Mesodermal cell (in vitro differentiated cells): Measurements from ENCODE around the gene NDUFS1.
"Not testable (repeated sequence)": the region's sequence is repeated elsewhere in the genome, so short reads cannot be mapped to it uniquely, and the experiment has no call there.

Experiments used
- H3K27ac ChIP-seq: 2 replicates; pipeline ENCODE4 v1.7.0; 2013; ENCODE audit warnings: mild to moderate bottlenecking, low read depth, low read length, moderate library complexity; ENCODE audit not compliant: severe bottlenecking
- H3K36me3 ChIP-seq: 2 replicates; pipeline ENCODE4 v1.7.1; 2013; ENCODE audit warnings: mild to moderate bottlenecking, low read length, moderate library complexity; ENCODE audit not compliant: control insufficient read depth, insufficient read depth
- H3K4me1 ChIP-seq: one replicate; pipeline ENCODE4 v1.7.1; 2013; ENCODE audit warnings: mild to moderate bottlenecking, low read length; ENCODE audit not compliant: insufficient read depth, control insufficient read depth, poor library complexity, severe bottlenecking
- H3K4me3 ChIP-seq: 2 replicates; pipeline ENCODE4 v1.7.0; 2013; ENCODE audit warnings: low read length, control low read depth, mild to moderate bottlenecking; ENCODE audit not compliant: insufficient read depth, poor library complexity, severe bottlenecking; ENCODE audit errors: extremely low read depth
- H3K9me3 ChIP-seq: 2 replicates; pipeline ENCODE4 v1.7.1; 2013; ENCODE audit warnings: mild to moderate bottlenecking, low read length, moderate library complexity; ENCODE audit not compliant: control insufficient read depth
- WGBS, 2 experiments: methylation state at CpG; one replicate each; pipeline ENCODE4 v1.1.5; 2013; ENCODE audit warnings: missing lambda C conversion rate in 2 of 2; ENCODE audit not compliant: insufficient coverage in 2 of 2; 5-methylcytosine and 5-hydroxymethylcytosine counted together

Gene NDUFS1

DNA sequence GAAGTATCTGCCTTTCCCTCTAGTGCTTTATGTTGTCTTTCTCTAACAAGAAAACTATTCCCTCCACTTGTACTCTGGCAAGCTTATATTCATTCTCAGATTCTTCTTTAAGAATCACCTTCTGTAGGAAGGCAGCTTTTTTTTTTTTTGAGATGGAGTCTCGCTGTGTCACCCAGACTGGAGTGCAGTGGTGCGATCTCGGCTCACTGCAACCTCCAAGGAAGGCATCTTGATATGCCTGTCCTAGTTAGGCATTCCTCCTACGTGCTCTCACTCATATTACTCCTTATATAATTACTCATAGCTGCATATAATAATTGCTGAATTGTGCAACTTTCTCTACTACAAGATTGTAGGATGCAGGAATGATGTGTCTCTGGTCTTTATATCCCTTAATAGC lies 15.8 kb downstream of the NDUFS1 start:
- peaks cover 82% of the 10 kb centered on the region for H3K36me3 ChIP-seq
- 100% methylated on average over 3 of the region's 4 CpGs; no CpG with 5 or more reads in 1 of the 2 experiments for WGBS, 2 experiments

GRCh38 chr2:206127656-206128055 lies 31.6 kb downstream of the NDUFS1 start:
- peaks cover 85% of the 10 kb centered on the region for H3K36me3 ChIP-seq
- no peaks in the 10 kb centered on the region for H3K9me3 ChIP-seq
- no peaks in the 10 kb centered on the region for H3K4me1 ChIP-seq
- no peak overlapping the region for H3K4me3 ChIP-seq
- no peak overlapping the region for H3K27ac ChIP-seq

More for the DNA sequence above, 15.8 kb downstream of the NDUFS1 start:
- H3K27ac ChIP-seq = no peak overlapping the region
- H3K9me3 ChIP-seq = no peaks in the 10 kb centered on the region
- H3K4me3 ChIP-seq = no peak overlapping the region
- no peaks in the 10 kb centered on the region for H3K4me1 ChIP-seq

DNA sequence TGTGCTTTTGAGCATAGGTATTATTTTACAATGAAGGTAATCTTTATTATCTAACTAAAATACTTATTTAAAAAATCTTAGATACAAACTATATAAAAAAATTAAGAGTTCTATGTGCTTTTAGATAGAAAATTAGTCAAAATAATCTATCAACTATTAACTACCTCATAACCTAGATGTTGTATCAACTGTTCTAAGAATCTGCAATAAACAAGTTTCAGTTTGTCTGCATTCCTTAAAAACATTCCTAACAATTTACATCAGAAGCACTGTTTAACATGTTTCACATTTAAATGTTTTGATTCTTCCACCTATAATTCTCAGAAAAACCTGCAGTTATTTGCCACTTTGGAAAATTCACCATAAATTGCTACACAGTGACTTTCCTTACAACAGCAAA lies 33.3 kb downstream of the NDUFS1 start:
- Histone ChIP-seq H3K4me3 (no peak overlapping the region), H3K36me3 (peaks cover 90% of the 10 kb centered on the region), H3K4me1 (no peaks in the 10 kb centered on the region), H3K9me3 (no peaks in the 10 kb centered on the region), H3K27ac (no peak overlapping the region)

DNA sequence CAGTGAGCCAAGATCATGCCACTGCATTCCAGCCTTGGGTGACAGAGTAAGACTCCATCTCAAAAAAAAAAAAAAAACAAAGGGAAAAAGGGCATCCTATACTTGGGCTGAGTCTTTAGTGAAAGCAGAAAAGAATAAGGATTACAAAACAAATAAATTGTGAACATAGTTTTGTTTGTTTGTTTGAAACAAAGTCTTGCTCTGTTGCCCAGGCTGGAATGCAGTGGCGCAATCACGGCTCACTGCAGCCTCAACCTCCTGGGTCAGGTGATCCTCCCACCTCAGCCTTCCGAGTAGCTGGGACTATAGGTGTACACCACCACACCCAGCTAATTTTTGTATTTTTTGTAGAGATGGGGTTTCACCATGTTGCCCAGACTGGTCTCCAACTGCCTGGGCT lies 36.7 kb downstream of the NDUFS1 start:
- H3K36me3 ChIP-seq = peaks cover 84% of the 10 kb centered on the region
- not testable (repeated sequence) for H3K9me3 ChIP-seq, H3K4me3 ChIP-seq, H3K4me1 ChIP-seq, H3K27ac ChIP-seq
- 86 to 100% methylated on average over 2 of the region's 3 CpGs for WGBS, 2 experiments

GRCh38 chr2:206116278-206116677 lies 43.0 kb downstream of the NDUFS1 start:
- no peak overlapping the region for H3K27ac ChIP-seq
- H3K36me3 ChIP-seq = peaks cover 53% of the 10 kb centered on the region
- H3K4me1 ChIP-seq = no peaks in the 10 kb centered on the region
- H3K4me3 ChIP-seq = no peak overlapping the region
- WGBS, 2 experiments = 98 to 99% methylated on average over 11 to 13 of the region's 21 CpGs
- H3K9me3 ChIP-seq = no peaks in the 10 kb centered on the region

DNA sequence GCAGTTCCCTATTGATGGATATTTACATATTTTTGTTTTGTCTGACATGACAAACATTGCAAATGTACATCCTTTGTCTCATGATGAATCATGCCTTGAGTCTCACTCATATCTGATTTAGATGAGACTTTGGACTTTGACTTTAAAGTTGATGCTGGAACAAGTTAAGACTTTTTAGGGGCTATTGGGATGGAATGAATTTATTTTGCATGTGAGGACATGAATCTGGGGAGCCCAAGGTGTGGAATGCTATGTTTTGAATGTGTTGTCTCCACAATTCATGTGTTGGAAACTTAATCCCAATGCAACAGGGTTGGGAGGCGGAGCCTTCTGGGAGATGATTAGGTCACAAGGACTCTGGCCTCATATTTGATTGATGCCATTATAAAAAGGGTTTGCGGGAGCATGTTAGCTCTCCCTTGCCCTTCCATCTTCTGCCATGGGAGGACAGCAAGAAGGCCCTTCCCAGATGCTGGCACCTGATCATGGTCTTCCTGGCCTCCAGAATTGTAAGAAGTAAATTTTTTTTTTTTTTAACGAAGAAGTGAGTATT lies 44.1 kb downstream of the NDUFS1 start:
- H3K9me3 ChIP-seq = no peaks in the 10 kb centered on the region
- WGBS, 2 experiments = 92 to 100% methylated on average over 1 to 2 of the region's 3 CpGs
- no peaks in the 10 kb centered on the region for H3K4me1 ChIP-seq
- H3K36me3 ChIP-seq = peaks cover 41% of the 10 kb centered on the region
- H3K4me3 ChIP-seq = no peak overlapping the region
- no peak overlapping the region for H3K27ac ChIP-seq

GRCh38 chr2:206112846-206113547 lies 46.2 kb downstream of the NDUFS1 start:
- Histone ChIP-seq H3K36me3 (peaks cover 28% of the 10 kb centered on the region), H3K9me3 (no peaks in the 10 kb centered on the region), H3K27ac (no peak overlapping the region), H3K4me1 (no peaks in the 10 kb centered on the region), H3K4me3 (no peak overlapping the region)
- 83 to 91% methylated on average over 7 of the region's 7 CpGs for WGBS, 2 experiments

DNA sequence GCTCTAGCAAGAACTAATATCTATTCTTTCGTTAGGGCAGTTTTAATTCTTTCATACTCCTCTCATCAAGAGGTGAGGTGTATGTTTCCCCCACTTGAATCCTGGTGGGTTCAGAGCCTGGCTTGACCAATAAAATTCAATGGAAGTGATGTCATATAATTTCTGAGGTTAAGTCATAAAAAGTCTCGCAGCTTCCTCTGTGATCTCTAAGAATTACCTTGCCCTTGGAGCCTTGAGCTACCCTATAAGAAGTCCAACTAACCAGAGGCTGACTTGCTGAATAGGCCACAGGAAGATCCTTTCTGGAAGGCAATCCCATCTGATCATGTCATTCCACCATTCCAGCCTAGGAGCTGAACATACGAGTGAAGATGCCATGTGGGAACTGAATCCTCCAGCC lies 47.1 kb downstream of the NDUFS1 start:
- Histone ChIP-seq H3K27ac (no peak overlapping the region), H3K9me3 (no peaks in the 10 kb centered on the region), H3K4me3 (no peak overlapping the region), H3K4me1 (no peaks in the 10 kb centered on the region), H3K36me3 (peaks cover 20% of the 10 kb centered on the region)
- 90% methylated on average over 2 of the region's 3 CpGs; no CpG with 5 or more reads in 1 of the 2 experiments for WGBS, 2 experiments

- Histone ChIP-seq H3K36me3 (no peaks in the 10 kb centered on the region), H3K4me1 (no peaks in the 10 kb centered on the region), H3K4me3 (no peak overlapping the region), H3K27ac (no peak overlapping the region), H3K9me3 (no peaks in the 10 kb centered on the region)
- 80 to 86% methylated on average over 1 to 2 of the region's 7 CpGs for WGBS, 2 experiments
These were observed 50.5 kb downstream of the NDUFS1 start for GRCh38 chr2:206108713-206109112.

DNA sequence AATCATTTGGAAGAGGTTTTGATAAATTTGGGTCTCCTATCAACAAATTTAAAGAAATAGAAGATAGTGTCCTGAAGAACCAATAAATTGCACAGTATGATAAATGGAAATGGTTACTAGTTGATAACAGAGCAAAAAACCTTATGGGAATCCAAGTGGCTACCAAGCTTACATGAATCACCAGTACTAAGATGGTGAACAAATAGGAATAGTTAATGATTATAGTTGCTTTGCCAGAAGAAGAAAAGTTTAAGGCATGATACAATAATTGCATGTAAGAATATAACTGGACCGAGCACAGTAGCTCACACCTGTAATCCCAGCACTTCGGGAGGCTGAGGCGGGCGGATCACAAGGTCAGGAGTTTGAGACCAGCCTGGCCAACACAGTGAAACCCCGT lies 53.7 kb downstream of the NDUFS1 start:
- Histone ChIP-seq H3K4me1 (no peaks in the 10 kb centered on the region), H3K27ac (no peak overlapping the region), H3K4me3 (no peak overlapping the region), H3K9me3 (no peaks in the 10 kb centered on the region), H3K36me3 (no peaks in the 10 kb centered on the region)
- 89 to 100% methylated on average over 3 to 4 of the region's 5 CpGs for WGBS, 2 experiments

- 80 to 95% methylated on average over 2 to 4 of the region's 4 CpGs for WGBS, 2 experiments
- H3K36me3 ChIP-seq = no peaks in the 10 kb centered on the region
- no peaks in the 10 kb centered on the region for H3K4me1 ChIP-seq
- H3K4me3 ChIP-seq = no peak overlapping the region
- H3K27ac ChIP-seq = no peak overlapping the region
- H3K9me3 ChIP-seq = no peaks in the 10 kb centered on the region
These were observed 54.2 kb downstream of the NDUFS1 start for GRCh38 chr2:206105038-206105437.
